HG02885 (cell line): ENCODE measurements around the gene CNDP1.

Experiments
- ATAC-seq: cut with Tn5 transposase; IDR thresholded peaks from one replicate; pipeline ENCODE4 v1.9.1; 2021; ENCODE audit warnings: mild to moderate bottlenecking; ENCODE audit not compliant: unreplicated experiment, poor library complexity

CNDP1 gene

DNA sequence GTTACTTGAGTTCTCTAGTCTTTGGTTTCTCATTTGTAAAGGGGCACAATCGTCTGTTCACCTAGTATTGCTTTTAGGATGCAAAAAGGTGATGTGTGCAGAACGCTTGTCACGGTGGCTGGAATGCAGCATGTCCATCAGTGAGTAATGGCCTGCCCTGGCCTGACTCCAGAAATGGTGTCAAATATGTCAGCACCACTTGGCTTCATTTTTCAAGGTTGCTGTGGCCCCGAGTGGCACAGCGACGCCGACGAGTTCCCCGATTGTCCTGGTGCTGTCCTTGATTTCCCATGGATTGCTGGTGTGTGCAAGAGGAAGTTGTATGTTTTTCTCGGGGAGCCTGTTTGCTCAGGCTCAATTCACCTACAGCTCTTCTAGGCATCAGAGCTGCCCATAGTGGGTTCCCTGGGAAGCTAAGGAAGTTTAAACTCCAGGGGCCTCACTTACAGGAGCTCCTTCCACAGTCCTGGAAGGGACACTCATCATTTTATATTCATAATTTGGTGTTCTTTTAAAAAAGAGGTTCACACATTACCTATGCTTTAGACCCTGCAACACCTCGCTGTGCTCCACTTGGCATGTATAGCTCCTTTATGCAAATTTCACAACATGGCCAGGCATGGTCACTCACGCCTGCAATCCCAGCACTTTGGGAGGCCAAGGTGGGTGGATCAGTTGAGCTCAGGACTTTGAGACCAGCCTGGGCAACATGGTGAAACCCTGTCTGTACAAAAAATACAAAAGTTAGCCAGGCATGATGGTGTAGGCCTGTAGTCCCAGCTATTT, 37.8 kb downstream of the CNDP1 start:
- ATAC-seq: no peak

DNA sequence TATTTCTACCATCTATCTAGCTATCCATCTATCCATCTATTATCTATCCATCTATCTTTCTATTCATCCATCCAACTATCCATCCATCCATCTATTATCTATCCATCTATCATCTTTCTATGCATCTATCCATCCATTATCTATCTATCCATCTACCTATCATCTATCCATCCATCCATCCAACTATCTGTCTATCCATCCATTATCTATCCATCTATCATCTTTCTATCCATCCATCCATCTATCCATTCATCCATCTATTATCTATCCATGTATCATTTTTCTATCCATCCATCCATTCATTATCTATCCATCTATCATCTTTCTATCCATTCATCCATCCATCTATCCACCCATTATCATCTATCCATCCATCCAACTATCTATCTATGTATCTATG, 38.8 kb downstream of the CNDP1 start:
- ATAC-seq: no peak

DNA sequence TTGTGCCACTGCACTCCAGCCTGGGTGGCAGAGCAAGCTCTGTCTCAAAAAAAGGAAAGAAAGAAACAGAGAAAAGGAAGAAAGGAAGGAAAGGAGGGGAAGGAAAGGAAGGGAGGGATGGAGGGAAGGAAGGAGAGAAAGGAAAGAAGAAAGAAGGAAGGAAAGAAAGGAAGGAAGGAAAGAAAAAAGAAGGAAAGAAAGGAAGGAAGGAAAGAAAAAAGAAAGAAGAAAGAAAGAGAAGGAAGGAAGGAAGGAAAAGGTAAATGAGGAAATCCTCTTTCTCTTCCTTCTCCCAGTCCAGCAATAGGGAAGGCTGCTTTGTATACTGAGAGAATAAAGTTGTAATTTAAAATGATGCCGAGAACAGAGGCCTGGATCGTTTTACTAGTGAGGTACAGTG, 40.6 kb downstream of the CNDP1 start:
- no peak for ATAC-seq

DNA sequence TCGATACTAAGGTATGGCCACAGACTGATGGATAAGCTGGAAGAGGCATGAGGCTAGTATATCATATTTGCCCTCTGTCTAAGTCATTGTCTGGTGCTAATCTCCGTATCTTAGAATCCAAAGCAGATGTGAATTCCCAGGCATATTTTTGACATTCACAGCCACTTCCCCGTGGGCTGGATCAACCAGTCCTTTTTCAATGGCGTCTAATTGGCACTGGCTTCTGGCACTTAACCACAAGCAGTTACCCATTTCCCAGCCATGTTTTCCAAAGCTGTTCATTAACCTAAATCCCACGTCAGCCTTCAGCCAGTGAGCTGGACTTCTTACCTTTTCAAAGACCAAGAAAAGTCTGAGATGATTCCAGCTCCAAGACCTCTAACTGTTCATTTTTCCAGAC, 42.7 kb downstream of the CNDP1 start:
- ATAC-seq: no peak

DNA sequence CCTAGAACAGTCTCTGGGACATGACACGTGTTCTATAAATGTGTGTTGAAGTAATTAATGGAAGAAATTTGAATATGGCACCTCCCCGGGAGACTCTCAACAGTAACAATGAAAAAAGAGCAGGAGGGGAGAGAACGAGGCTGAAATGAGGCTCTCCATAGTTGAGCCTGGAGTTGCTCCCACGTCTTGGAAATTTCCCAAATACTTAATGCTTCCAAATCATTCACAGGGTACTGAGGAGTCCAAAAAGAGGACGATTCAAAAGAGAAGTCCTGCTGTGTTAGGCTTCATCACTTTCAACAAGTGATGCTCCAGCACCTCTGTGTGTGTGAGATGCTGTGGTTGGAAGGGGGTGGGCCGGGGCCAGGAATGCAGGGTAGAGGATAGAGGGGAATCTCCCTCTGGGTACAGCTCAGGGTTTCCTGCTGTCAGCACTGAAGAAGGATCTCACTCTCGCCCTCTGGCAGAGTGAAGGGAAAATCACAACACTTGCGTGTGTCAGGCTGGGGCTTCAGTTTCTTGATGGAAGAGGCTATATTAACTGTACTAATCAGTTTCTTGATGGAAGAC, 45.3 kb downstream of the CNDP1 start:
- no peak for ATAC-seq

GRCh38 chr18:74582642-74583041, 48.3 kb downstream of the CNDP1 start:
- no peak for ATAC-seq

GRCh38 chr18:74587441-74587840, 53.1 kb downstream of the CNDP1 start:
- ATAC-seq: no peak

- peak; percentile 59 for ATAC-seq
These were observed 54.7 kb downstream of the CNDP1 start for GRCh38 chr18:74589021-74589420.

DNA sequence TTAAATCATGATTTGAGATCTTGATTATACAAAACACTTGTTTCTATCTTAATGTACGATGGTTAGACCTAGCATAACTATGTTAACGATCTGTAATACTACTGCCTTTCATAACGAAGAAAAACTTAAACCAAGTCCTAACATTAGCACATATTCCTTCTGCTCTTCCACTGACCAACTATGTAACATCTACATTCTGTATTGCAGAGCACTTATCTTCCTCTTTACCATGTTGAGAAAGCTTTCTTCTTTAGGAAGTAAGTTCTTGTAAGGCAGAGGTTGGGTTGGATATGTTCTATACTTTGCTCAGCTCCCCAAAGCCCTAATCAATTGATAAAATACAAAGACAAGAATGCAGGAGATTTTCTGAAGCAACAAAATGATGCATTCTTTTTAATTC, 55.5 kb downstream of the CNDP1 start:
- ATAC-seq: no peak

GRCh38 chr18:74590671-74591070, 56.4 kb downstream of the CNDP1 start:
- no peak for ATAC-seq

GRCh38 chr18:74595431-74595830, 61.1 kb downstream of the CNDP1 start:
- ATAC-seq: peak; percentile 18

- peak; percentile 34 for ATAC-seq
These were observed 62.8 kb downstream of the CNDP1 start for GRCh38 chr18:74597034-74597661.

DNA sequence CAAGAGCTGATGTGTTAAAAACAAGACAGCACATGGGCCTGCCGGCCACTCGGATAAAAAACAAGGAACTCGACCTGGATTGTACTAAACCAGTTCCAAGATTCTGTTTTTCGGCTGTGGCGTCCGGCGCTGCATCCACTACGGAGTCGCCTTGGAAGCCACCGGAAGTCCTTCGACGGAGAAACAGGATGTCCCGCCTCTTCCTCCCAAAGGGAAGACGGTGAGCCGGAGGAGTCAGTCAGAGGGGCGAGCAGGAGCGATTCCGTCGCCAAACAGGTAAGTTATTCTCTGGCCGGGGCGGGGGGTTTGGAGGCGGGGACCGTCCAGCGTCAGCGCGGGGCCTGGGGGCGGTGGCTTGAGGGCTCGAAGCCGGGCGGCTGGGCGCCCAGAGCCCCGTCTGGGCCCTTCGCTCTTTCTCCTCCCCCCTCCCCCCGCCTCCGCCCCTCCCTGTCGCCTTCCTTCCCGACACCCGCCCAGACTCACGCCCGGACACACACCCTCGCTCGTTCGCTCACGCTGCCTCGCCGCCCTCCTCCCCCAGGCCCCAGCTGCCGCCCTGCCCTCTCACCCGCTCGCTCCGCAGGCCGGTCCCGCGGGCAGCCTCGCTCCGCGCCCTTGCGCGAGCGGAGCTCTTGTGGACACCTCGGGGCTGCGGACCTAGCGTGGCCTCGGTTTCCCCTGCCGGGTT, 63.5 kb downstream of the CNDP1 start, which contains the start of gene ZNF407:
TSS of gene ZNF407 (plus strand) at position 209 of the 688 bp plus-strand sequence. CDS start 33,150 bp downstream, outside the sequence.
- peak; percentile 74 for ATAC-seq

GRCh38 chr18:74598350-74599001, 64.2 kb downstream of the CNDP1 start:
- peak; percentile 62 for ATAC-seq

DNA sequence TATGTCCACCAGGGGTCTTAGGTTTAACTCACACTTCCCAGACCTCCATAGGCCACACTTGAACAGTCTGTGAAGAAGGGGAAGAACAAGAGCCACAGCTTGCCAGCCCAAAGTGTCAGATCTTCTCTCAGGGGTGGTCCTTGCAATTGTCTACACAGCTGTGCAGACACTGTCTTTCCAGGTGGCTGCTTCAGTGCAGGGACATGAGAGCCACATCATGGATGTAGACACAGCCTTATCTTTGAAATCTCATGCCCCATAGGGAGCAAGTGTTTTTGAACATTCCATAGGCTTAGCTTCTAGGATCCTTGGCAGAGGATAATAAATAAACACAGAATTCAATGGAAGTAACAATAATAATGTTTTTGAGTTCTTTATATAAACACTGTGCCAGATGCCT, 70.1 kb downstream of the CNDP1 start:
- ATAC-seq: no peak

- no peak for ATAC-seq
These were observed 70.5 kb downstream of the CNDP1 start for GRCh38 chr18:74604774-74605173.

- ATAC-seq: no peak
These were observed 74.4 kb downstream of the CNDP1 start for GRCh38 chr18:74608681-74609080.

- no peak for ATAC-seq
These were observed 75.2 kb downstream of the CNDP1 start for GRCh38 chr18:74609535-74609934.

DNA sequence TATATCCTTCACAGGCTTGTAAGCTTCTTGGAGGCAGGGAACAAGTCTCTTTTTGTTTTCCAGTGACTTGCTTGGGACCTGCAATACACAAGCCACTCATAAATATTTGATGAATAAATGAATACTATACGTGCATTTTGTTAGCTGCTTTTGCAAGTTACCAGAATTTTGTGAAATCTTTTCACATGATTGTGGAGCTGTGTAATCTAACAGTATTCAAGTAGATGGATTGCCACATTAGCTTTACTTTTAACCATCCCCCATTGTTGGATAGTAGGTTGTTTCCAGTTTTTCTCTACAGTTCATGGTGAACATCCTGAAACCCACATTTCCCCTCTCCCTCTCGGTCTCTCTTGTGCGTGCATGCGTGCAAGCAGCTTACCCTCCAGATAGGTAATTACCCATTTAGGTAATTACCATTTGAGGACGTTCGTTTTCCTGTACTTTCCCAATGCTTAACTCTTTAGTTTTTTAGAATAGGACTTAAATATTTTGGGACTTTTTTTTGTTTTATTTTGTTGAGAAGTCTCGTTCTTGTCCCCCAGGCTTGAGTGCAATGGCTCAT, 75.8 kb downstream of the CNDP1 start:
- peak; percentile 35 for ATAC-seq

DNA sequence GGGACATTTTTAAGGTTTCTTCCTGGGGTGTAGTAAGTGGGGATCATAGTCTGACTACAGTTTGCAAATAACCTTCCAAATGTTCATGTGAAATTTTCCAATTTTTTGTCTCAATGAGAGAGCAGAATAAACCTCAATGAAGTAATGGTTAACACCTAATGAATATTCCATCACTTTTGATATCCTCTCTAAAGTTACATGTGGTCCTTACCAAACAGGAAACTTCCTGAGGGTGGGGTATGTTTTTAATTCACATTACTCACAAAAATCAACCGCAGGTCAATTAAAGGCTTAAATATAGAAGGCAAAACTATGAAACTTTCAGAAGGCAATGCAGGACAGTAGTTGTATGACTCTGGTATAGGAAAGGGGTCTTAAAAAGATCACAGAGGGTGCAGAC, 76.6 kb downstream of the CNDP1 start:
- no peak for ATAC-seq
